Measurements from ENCODE around the gene CAND2. TPM values are rescaled to one million over a fixed set of nuclear protein-coding genes. Genes with fewer than 3 reads are reported as not detected.
"Not testable (repeated sequence)": the region's sequence is repeated elsewhere in the genome, so short reads cannot be mapped to it uniquely, and the experiment has no call there.

The CAND2 gene
- total RNA-seq, 1 donor from 2014 or later, result 69.2 TPM

DNA sequence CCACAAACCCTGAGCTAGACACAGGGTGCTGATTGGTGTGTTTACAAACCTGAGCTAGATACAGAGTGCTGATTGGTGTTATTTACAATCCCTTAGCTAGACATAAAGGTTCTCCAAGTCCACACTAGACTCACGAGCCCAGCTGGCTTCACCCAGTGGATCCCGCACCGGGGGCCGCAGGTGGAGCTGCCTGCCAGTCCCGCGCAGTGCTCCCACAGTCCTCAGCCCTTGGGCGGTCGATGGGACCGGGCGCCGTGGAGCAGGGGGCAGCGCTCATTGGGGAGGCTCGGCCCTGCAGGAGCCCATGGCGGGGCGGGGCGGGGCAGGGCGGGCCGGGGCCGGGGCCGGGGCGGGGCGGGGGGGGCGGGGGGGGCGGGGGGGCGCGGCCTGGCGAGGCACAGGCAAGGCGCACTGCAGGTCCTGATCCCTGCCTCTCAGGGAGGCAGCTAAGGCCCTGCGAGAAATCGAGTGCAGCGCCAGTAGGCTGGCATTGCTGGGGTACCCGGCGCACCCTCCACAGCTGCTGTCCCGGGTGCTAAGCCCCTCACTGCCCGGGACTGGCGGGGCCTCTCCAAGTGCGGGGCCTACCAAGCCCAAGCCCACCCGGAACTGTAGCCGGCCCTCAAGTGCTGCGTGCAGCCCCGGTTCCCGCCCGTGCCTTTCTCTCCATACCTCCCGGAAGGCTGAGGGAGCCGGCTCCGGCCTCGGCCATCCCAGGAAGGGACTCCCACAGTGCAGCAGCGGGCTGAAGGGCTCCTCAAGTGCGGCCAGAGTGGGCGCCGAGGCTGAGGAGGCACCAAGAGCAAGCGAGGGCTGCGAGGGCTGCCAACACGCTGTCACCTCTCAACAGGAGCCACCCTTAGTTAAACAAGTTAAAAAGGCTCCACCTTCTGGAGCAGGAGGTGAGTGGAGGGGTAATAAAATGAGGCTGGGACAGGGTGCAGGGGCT is 27.6 kb upstream of the CAND2 start:
- DNase-seq (peak; percentile 47), ATAC-seq (peak; percentile 57)
- intact Hi-C loops (cut with micrococcal nuclease), result no loop called here

DNA sequence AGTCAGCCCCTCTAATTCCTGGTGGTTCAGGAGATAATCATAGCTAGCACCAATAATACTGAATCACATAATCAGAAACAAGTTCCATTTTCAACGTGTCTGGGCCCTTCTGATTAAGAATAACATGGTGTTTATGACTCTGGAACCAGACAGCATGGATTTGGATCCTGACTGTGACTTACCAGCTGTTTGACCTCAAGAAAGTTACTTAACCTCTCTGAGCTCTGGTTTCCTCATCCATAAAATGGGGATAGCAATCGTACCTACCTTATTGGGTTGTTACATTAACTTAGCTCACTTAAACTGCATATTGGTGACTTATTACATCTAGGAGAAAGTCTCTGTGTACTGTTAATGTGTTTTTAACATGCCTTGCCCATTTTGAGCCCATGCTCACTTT is 26.7 kb upstream of the CAND2 start:
- ATAC-seq (no peak), DNase-seq (no peak)
- intact Hi-C loops (cut with micrococcal nuclease), result no loop called here

DNA sequence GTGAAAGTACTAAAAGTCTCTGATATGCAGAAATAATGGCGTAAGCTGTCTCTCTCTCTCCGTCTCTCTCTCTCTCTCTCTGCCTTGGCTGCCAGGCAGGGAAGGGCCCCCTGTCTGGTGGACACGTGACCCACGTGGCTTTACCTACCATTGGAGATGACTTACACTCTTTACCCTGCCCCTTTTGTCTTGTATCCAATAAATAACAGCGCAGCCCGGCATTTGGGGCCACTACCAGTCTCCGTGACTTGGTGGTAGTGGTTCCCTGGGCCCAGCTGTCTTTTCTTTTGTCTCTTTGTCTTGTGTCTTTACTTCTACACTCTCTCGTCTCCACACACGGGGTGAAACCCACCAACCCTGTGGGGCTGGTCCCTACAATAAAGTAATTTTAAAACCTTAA is 25.2 kb upstream of the CAND2 start:
- ATAC-seq, result no peak
- DNase-seq, result no peak
- intact Hi-C loops (cut with micrococcal nuclease), result no loop called here

DNA sequence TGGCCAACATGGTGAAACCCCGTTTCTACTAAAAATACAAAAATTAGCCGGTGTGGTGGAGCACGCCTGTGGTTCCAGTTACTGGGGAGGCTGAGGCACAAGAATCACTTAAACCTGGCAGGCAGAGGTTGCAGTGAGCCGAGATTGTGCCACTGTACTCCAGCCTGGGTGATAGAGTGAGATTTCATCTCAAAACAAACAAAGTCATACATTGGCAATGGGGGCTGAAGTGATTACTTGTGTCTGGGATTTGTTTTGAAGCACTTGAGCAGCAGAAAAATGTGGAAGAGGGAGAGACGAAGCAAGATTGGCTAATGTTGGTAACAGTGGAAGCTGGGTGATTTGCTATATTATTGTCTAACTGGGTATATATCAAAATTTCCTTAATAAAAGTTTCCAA is 24.0 kb upstream of the CAND2 start:
- DNase-seq, result no peak
- no peak for ATAC-seq

DNA sequence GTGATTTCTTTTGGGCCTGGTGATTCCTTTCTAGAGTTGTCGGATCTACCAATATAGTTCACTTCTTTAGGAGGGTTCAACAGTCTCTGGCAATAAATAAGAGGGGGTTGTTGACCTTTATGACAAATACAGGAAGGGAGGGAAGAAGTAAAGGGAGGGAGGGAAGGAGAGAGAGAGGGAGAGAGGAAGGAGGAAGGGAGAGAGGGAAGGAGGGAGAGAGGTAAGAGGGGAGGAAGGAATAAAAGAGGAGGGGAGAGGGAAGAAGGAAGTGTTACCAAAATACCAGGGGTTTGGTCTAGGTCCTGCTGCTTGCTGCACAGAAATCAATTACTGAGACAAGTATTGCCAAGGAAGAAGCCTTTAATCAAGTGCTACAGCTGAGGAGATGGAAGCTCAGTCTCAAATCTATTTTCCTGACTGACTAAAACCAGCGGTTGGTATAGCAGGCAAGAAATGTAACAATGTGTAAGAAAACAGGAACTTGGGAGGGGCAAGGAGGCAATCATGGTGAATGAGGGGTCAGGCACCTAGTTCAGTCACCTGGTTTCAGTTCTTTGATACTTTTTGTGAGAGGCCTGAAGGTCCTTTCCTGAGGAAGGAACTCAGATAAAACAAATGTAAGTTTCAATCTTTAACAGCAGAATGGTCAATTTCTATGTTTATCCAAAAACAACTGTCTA is 23.3 kb upstream of the CAND2 start:
- intact Hi-C loops (cut with micrococcal nuclease), result no loop called here
- ATAC-seq, result no peak
- no peak for DNase-seq

More for the DNA sequence above, 24.0 kb upstream of the CAND2 start:
- intact Hi-C loops (cut with micrococcal nuclease), result no loop called here

GRCh38 chr3:12773710-12774086 is 22.8 kb upstream of the CAND2 start:
- ATAC-seq, result no peak
- no peak for DNase-seq
- intact Hi-C loops (cut with micrococcal nuclease), result no loop called here

- no peak for DNase-seq
- intact Hi-C loops (cut with micrococcal nuclease), result no loop called here
- no peak for ATAC-seq
Observed at GRCh38 chr3:12774619-12775018, 21.9 kb upstream of the CAND2 start.

GRCh38 chr3:12775226-12775625 is 21.3 kb upstream of the CAND2 start:
- intact Hi-C loops (cut with micrococcal nuclease), result no loop called here

GRCh38 chr3:12775970-12776369 is 20.5 kb upstream of the CAND2 start:
- ATAC-seq, result not testable (repeated sequence)

More at GRCh38 chr3:12775226-12775625, 21.3 kb upstream of the CAND2 start:
- DNase-seq (no peak), ATAC-seq (no peak)

GRCh38 chr3:12777171-12777570 is 19.3 kb upstream of the CAND2 start:
- intact Hi-C loops (cut with micrococcal nuclease), result no loop called here
- ATAC-seq, result no peak
- no peak for DNase-seq

More at GRCh38 chr3:12775970-12776369, 20.5 kb upstream of the CAND2 start:
- intact Hi-C loops (cut with micrococcal nuclease); DNase-seq: not testable (repeated sequence)

- no peak for ATAC-seq
- no peak for DNase-seq
- intact Hi-C loops (cut with micrococcal nuclease), result no loop called here
Observed at GRCh38 chr3:12780751-12781150, 15.7 kb upstream of the CAND2 start.

DNA sequence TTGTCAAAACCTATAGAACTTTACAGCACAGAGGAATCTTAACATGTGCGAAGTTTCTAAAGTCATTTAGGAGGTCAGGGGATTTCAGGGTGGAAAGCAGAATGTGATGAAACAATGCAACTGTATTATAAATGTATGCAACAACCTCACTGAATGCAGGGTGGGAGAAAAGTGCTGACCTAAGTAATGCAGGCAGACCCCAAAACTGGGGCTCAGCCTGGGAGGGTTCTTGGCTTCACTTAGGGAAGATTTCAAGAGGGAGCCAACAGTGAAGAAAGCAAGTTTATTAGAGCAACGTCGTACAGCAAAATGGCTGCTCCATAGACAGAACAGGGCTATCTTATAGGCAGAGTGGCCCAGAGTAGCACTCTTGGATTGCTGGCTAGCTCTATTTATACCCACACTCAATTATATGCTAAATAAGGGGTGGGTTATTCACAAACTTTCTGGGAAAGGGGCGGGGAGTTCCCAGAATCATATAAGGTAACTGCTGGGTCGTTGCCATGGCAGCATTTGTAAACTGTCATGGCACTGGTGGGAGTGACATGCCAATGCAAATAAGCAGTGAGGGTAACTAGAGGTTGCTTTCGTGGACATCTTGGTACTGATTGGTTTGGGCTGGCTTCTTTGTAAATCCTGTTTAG is 14.2 kb upstream of the CAND2 start:
- intact Hi-C loops (cut with micrococcal nuclease), result no loop called here
- DNase-seq, result no peak
- peak; percentile 71 for ATAC-seq

- ATAC-seq, result no peak
Observed at GRCh38 chr3:12785096-12785495, 11.4 kb upstream of the CAND2 start.

DNA sequence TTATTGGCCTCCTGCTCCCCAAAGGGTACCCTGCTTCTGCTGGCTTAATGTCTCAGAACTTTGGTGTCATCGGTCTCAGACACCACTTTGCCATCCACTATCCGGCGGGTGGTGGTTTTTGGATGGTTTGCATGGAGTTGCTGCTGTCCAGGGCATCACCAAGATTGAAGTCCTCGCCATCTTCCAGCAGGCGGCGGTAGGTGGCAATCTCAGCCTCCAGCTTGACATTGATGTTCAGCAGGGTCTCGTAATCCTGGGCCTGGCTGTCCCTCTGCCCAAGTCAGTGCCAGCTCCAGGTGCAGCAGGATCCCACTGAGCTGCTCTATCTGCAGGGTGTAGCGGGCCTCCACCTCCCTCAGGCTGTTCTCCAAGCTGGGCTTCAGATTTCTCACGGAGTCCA is 9.1 kb upstream of the CAND2 start:
- DNase-seq; intact Hi-C loops (cut with micrococcal nuclease); ATAC-seq: not testable (repeated sequence)

More at GRCh38 chr3:12785096-12785495, 11.4 kb upstream of the CAND2 start:
- intact Hi-C loops (cut with micrococcal nuclease), result no loop called here
- no peak for DNase-seq

DNA sequence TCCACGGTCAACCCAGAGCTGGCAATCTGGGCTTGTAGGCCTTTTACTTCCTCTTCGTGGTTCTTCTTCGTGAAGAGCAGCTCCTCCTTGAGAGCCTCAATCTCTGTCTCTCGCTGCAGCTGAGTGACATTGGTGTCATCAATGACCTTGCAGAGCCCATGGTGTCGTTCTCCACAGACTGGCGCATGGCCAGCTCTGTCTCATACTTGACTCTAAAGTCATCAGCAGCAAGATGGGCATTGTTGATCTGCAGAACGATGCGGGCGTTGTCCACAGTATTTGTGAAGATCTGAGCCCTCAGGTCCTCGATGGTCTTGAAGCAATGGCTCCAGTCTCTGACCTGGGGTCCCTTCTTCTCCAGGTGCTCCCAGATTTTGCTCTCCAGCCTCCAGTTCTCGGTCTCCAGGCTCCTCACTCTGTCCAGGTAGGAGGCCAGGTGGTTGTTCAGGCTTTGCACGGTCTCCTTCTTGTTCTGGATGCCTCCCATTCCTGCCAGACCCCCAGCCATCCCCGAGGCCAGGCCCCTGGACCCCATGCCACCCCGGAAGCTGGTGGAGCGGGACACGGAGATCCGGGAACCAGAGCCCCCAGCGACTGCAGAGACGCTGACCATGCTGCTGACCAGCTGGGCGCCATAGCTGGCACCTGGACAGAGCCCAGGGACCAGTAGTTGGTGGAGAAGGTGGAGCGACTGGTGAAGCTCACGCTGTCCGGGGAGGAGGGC is 8.4 kb upstream of the CAND2 start:
- DNase-seq; ATAC-seq; intact Hi-C loops (cut with micrococcal nuclease): not testable (repeated sequence)

GRCh38 chr3:12791430-12791829 is 5.0 kb upstream of the CAND2 start:
- ATAC-seq (no peak), DNase-seq (no peak)
- intact Hi-C loops (cut with micrococcal nuclease), result no loop called here

DNA sequence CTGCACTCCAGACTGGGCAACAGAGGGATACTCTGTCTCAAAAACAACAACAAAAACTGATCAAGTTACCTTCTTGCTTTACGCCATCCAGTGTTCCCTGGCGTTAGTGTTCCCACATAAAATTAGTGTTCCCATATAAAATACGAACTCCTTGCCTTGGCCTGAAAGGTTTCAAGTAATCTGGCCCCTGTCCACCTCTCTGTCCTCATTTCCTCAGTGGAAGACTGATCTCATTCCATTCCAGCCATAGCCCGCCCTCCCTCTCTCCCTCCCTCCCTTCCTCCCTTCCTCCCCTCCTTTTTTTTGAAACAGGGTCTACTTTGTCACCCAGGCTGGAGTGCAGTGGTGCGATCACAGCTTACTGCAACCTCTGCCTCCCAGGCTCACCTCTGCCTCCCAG is 2.8 kb upstream of the CAND2 start:
- DNase-seq (no peak), ATAC-seq (no peak)
- intact Hi-C loops (cut with micrococcal nuclease), result no loop called here

DNA sequence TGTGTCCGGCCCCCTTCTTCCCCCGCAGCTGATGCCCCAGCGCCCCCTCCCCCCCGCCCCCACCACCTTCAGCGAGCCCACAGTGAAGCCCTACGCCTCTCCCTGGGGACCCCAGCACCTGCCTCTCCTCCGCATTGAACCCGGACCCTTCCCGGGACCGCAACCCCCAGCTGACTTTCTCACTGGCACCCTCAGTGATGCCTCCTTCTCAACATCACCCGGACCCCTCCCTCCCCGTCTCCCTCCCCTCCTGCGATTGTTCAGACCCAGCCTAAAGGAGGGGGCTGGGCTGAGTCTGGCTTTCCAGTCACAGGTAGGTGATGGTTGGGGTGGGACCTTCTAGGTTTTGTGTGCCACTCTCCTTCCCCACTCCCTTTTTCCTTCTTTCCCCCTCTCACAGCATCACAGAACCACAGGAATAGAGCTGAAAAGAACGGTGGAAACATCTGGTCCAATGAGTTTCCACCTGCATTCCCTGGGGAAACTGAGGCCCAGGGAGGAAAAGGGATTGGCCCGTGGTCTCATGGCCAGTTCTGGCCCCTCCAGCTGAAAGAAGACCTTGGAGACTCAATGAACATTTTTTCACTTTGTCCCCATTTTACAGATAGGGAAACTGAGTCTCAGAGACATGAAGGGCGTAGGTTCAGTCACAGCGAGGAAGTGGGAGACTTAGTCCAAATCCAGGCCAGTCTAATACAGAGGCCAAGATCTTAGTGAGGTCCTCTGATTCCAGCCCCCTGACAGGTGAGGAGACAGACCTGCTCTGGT is 828 bp downstream of the CAND2 start:
- DNase-seq (no peak), ATAC-seq (peak; percentile 8)
- intact Hi-C loops (cut with micrococcal nuclease), result no loop called here
